22Rv1 (cell line): ENCODE measurements around the gene PLXNA4.

Experiments
- CTCF ChIP-seq: fragments of 450-650 bp; IDR thresholded peaks from 2 replicates; pipeline ENCODE4 v1.5.1; 2017; ENCODE audit warnings: mild to moderate bottlenecking
- ZFX ChIP-seq: fragments of 450-650 bp; IDR thresholded peaks from 2 replicates; pipeline ENCODE4 v1.6.1; 2017; ENCODE audit warnings: antibody characterized with exemption, borderline replicate concordance

GRCh38 chr7:132080967-132081668 is 495.2 kb downstream of the PLXNA4 start:
- TF ChIP-seq CTCF: no peak
- TF ChIP-seq ZFX: no peak
